ENCODE measurements around the gene PPIP5K1.

The PPIP5K1 gene

GRCh38 chr15:43528542-43529007 is 61.4 kb downstream of the PPIP5K1 start:
- no peak for DNase-seq (ENCODE audit: low spot score)
- no peak for TF ChIP-seq CTCF (IDR thresholded peaks at IDR 0.05; ENCODE audit: extremely low read depth, insufficient read depth, missing control alignments)
- in situ Hi-C loops (cut with MboI; ENCODE audit: low pct_unique_long_range_greater_than_20kb, low sequenced_read_pairs, unreplicated experiment): no loop called here

- in situ Hi-C loops (cut with MboI; ENCODE audit: low pct_unique_long_range_greater_than_20kb, low sequenced_read_pairs, unreplicated experiment): no loop called here
- TF ChIP-seq CTCF (IDR thresholded peaks at IDR 0.05; ENCODE audit: extremely low read depth, insufficient read depth, missing control alignments): no peak
- no peak for DNase-seq (ENCODE audit: low spot score)
These were observed 62.0 kb downstream of the PPIP5K1 start for GRCh38 chr15:43527802-43528541.

- in situ Hi-C loops (cut with MboI; ENCODE audit: low pct_unique_long_range_greater_than_20kb, low sequenced_read_pairs, unreplicated experiment): no loop called here
- TF ChIP-seq CTCF (IDR thresholded peaks at IDR 0.05; ENCODE audit: extremely low read depth, insufficient read depth, missing control alignments): no peak
- no peak for DNase-seq (ENCODE audit: low spot score)
These were observed 62.8 kb downstream of the PPIP5K1 start for GRCh38 chr15:43527016-43527801.

- in situ Hi-C loops (cut with MboI; ENCODE audit: low pct_unique_long_range_greater_than_20kb, low sequenced_read_pairs, unreplicated experiment): no loop called here
- no peak for DNase-seq (ENCODE audit: low spot score)
- TF ChIP-seq CTCF (IDR thresholded peaks at IDR 0.05; ENCODE audit: extremely low read depth, insufficient read depth, missing control alignments): no peak
These were observed 63.6 kb downstream of the PPIP5K1 start for GRCh38 chr15:43526261-43526930.

- in situ Hi-C loops (cut with MboI; ENCODE audit: low pct_unique_long_range_greater_than_20kb, low sequenced_read_pairs, unreplicated experiment): no loop called here
- no peak for DNase-seq (ENCODE audit: low spot score)
- no peak for TF ChIP-seq CTCF (IDR thresholded peaks at IDR 0.05; ENCODE audit: extremely low read depth, insufficient read depth, missing control alignments)
These were observed 64.9 kb downstream of the PPIP5K1 start for GRCh38 chr15:43525131-43525530.

- peak; percentile 14 for TF ChIP-seq CTCF (IDR thresholded peaks at IDR 0.05; ENCODE audit: extremely low read depth, insufficient read depth, missing control alignments)
- in situ Hi-C loops (cut with MboI; ENCODE audit: low pct_unique_long_range_greater_than_20kb, low sequenced_read_pairs, unreplicated experiment): no loop called here
- DNase-seq (ENCODE audit: low spot score): peak; percentile 9
These were observed 65.7 kb downstream of the PPIP5K1 start for GRCh38 chr15:43524254-43524845.

Measured in GM13977 (cell line).